Kidney (tissue), 14 donors: ENCODE measurements around the gene RPL18. TPM values are rescaled to one million over a fixed set of nuclear protein-coding genes. Genes with fewer than 3 reads are reported as not detected.

ENCODE experiments used
- DNase-seq, 5 donors: peaks; one replicate each; pipeline ENCODE4 v3.0.0-alpha.2; 2013 to 2020
- FAIRE-seq: peaks from 2 replicates; lab custom pipeline; 2012; peaks lifted over from hg19 to GRCh38; lab: Jason Lieb, UNC
- H3K27ac ChIP-seq, 2 donors: one replicate each; pipeline ENCODE4 v1.7.0; 2013; ENCODE audit warnings: low read depth in 2 of 2, low read length in 2 of 2, inconsistent platforms in 1 of 2
- H3K27me3 ChIP-seq: one replicate; pipeline ENCODE4 v1.7.1; 2013; ENCODE audit warnings: low read length, inconsistent platforms; ENCODE audit not compliant: control insufficient read depth, insufficient read depth
- H3K36me3 ChIP-seq, 3 donors: one replicate each; pipeline versions ENCODE4 v1.7.0 to v1.7.1; 2013; ENCODE audit warnings: low read length in 3 of 3, control low read depth in 1 of 3, inconsistent platforms in 1 of 3; ENCODE audit not compliant: insufficient read depth in 3 of 3, control insufficient read depth in 2 of 3
- H3K4me1 ChIP-seq, 3 donors: one replicate each; pipeline versions ENCODE4 v1.7.0 to v1.7.1; 2013; ENCODE audit warnings: low read length in 3 of 3, inconsistent platforms in 1 of 3, low read depth in 1 of 3; ENCODE audit not compliant: control insufficient read depth in 2 of 3, insufficient read depth in 2 of 3
- H3K4me3 ChIP-seq, 3 donors: one replicate each; pipeline versions ENCODE4 v1.7.0 to v1.8.1; 2013; ENCODE audit warnings: low read length in 3 of 3, control low read depth in 1 of 3, inconsistent platforms in 1 of 3
- H3K9ac ChIP-seq, 3 donors: one replicate each; pipeline versions ENCODE4 v1.7.0 to v1.7.1; 2013; ENCODE audit warnings: low read length in 3 of 3, control low read depth in 1 of 3, inconsistent platforms in 1 of 3
- H3K9me3 ChIP-seq, 3 donors: one replicate each; pipeline versions ENCODE4 v1.7.0 to v1.7.1; 2013; ENCODE audit warnings: low read length in 3 of 3, control low read depth in 1 of 3, inconsistent platforms in 1 of 3; ENCODE audit not compliant: control insufficient read depth in 2 of 3, insufficient read depth in 1 of 3
- CTCF ChIP-seq: IDR thresholded peaks from 3 replicates; pipeline ENCODE4 v1.5.1; 2012; ENCODE audit warnings: mild to moderate bottlenecking, moderate library complexity, borderline replicate concordance; ENCODE audit not compliant: insufficient read depth; ENCODE audit errors: extremely low read depth
- intact Hi-C: fragments of 100-400 bp; cut with DNase I; formaldehyde crosslinking; loops from one replicate; pipeline ENCODE4 v1.11.1; 2022
- polyA plus RNA-seq: library from polyadenylated mRNA; stranded (reverse); fragments of 350-450 nt; fragmentation: Illumina TruSeq; extraction: RNeasy Lipid Tissue Mini Kit (QIAGEN cat#74804); gene quantifications from one replicate; pipeline ENCODE4 v1.2.3, GENCODE V29; 2014; ENCODE audit warnings: low read depth, low replicate concordance; ENCODE audit not compliant: insufficient read depth
- total RNA-seq: library from RNA; stranded (reverse); fragmentation: NEBNext Ultra II Directional; extraction: Animal tissue kit (Norgen Biotek cat#: 25700); gene quantifications from one replicate; pipeline ENCODE4 v1.2.1, GENCODE V29; 2021
- donor health status: control.
- donor health status: control.
- donor health status: control.
- donor health status: control.
- donor health status: control.
- donor health status: DM: yes; HTN: yes; CAD: no.
- donor health status: Normal renal cell carcinoma (clear cell type).

RPL18 gene
- total and polyA plus RNA-seq, 2 donors from 2014 or later = 986 to 1,596 TPM

- no peaks in the 10 kb centered on the region for H3K9me3 ChIP-seq
- H3K27ac ChIP-seq = no peak overlapping the region
- no peaks in the 10 kb centered on the region for H3K27me3 ChIP-seq
- H3K4me3 ChIP-seq = no peak overlapping the region
- no peak overlapping the region for H3K9ac ChIP-seq
- intact Hi-C loops = no loop called here
- DNase-seq (no peak), FAIRE-seq (no peak)
- no peak for TF ChIP-seq CTCF
- H3K36me3 ChIP-seq = peaks cover 0 to 12% (median 11%) of the 10 kb centered on the region in 3 donors
- H3K4me1 ChIP-seq = peaks cover 0 to 4% (median 0%) of the 10 kb centered on the region in 3 donors
Measured at GRCh38 chr19:48611872-48612271, 7.1 kb downstream of the RPL18 start.

- Histone ChIP-seq H3K4me1 (no peaks in the 10 kb centered on the region), H3K4me3 (no peak overlapping the region), H3K27ac (no peak overlapping the region), H3K9ac (no peak overlapping the region), H3K9me3 (no peaks in the 10 kb centered on the region), H3K36me3 (no peaks in the 10 kb centered on the region), H3K27me3 (no peaks in the 10 kb centered on the region)
- no peak for TF ChIP-seq CTCF
- DNase-seq = no peak
- intact Hi-C loops = no loop called here
- no peak for FAIRE-seq
Measured at GRCh38 chr19:48609571-48610108, 9.3 kb downstream of the RPL18 start.

GRCh38 chr19:48608798-48609263 lies 10.1 kb downstream of the RPL18 start:
- no peak overlapping the region for H3K4me3 ChIP-seq
- no peak overlapping the region for H3K9ac ChIP-seq
- no peaks in the 10 kb centered on the region for H3K27me3 ChIP-seq
- peak; percentile 10 for TF ChIP-seq CTCF
- H3K4me1 ChIP-seq = no peaks in the 10 kb centered on the region
- no peak overlapping the region for H3K27ac ChIP-seq
- peak in 1 of 5 donors; percentile 67 for DNase-seq
- FAIRE-seq = no peak
- intact Hi-C loops = no loop called here
- H3K36me3 ChIP-seq = no peaks in the 10 kb centered on the region
- H3K9me3 ChIP-seq = no peaks in the 10 kb centered on the region

- no peaks in the 10 kb centered on the region for H3K27me3 ChIP-seq
- intact Hi-C loops = no loop called here
- H3K27ac ChIP-seq = no peak overlapping the region
- H3K36me3 ChIP-seq = no peaks in the 10 kb centered on the region
- FAIRE-seq = no peak
- H3K9ac ChIP-seq = no peak overlapping the region
- TF ChIP-seq CTCF = no peak
- no peak for DNase-seq
- H3K4me1 ChIP-seq = no peaks in the 10 kb centered on the region
- no peak overlapping the region for H3K4me3 ChIP-seq
- no peaks in the 10 kb centered on the region for H3K9me3 ChIP-seq
Measured at GRCh38 chr19:48607359-48607755, 11.6 kb downstream of the RPL18 start.
